Thyroid gland (tissue), 4 donors: ENCODE results near the gene FES.

Source experiments
- POLR2A ChIP-seq, 2 donors: fragments of 450-650 bp; IDR thresholded peaks; one replicate each; pipeline ENCODE4 v1.6.1; 2017; ENCODE audit warnings: antibody characterized with exemption in 2 of 2, mild to moderate bottlenecking in 2 of 2, moderate library complexity in 1 of 2
- TF ChIP-seq, protein P1 (sequence below), 6 experiments: fragments of 200-600 bp in 3 of 6; fragments of 450-650 bp in 3 of 6; sonication (generic) in 3 of 6; IDR thresholded peaks; one replicate each; pipeline ENCODE4 v1.5.1; 2016 to 2019; ENCODE audit warnings: antibody characterized with exemption in 6 of 6, mild to moderate bottlenecking in 2 of 6, inconsistent platforms in 1 of 6, moderate library complexity in 1 of 6

DNA sequence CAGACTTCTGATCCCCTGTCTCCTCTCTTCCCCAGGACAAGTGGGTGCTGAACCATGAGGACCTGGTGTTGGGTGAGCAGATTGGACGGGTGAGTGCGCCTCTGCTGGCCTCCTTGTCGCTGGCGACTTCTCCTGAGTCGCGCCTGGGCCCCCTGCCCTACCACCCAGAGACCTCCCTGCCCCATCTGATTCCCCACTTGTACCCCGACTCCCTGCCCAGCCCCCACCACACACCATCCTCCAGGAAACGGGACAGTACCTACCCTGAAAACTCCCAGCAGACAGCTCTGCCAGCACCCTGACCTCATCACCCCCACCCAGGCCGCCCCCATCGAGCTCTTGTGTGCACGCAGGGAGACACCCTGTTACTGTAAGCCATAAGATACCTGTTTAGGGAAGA is 7.7 kb downstream of the FES start:
- TF ChIP-seq, protein P1, sequence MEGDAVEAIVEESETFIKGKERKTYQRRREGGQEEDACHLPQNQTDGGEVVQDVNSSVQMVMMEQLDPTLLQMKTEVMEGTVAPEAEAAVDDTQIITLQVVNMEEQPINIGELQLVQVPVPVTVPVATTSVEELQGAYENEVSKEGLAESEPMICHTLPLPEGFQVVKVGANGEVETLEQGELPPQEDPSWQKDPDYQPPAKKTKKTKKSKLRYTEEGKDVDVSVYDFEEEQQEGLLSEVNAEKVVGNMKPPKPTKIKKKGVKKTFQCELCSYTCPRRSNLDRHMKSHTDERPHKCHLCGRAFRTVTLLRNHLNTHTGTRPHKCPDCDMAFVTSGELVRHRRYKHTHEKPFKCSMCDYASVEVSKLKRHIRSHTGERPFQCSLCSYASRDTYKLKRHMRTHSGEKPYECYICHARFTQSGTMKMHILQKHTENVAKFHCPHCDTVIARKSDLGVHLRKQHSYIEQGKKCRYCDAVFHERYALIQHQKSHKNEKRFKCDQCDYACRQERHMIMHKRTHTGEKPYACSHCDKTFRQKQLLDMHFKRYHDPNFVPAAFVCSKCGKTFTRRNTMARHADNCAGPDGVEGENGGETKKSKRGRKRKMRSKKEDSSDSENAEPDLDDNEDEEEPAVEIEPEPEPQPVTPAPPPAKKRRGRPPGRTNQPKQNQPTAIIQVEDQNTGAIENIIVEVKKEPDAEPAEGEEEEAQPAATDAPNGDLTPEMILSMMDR (IDR thresholded peaks at IDR 0.05), result no peak
- no peak for TF ChIP-seq POLR2A (IDR thresholded peaks at IDR 0.05)
